CD4-positive, alpha-beta T cell treated with Interleukin-17A for 4 hours (primary cell): ENCODE measurements around the gene KIAA1614.
"Not testable (repeated sequence)": the region's sequence is repeated elsewhere in the genome, so short reads cannot be mapped to it uniquely, and the experiment has no call there.

Experiments
- DNase-seq: peaks from one replicate; pipeline ENCODE4 v3.0.0-alpha.2; 2020; ENCODE audit warnings: mixed read lengths

KIAA1614 gene

DNA sequence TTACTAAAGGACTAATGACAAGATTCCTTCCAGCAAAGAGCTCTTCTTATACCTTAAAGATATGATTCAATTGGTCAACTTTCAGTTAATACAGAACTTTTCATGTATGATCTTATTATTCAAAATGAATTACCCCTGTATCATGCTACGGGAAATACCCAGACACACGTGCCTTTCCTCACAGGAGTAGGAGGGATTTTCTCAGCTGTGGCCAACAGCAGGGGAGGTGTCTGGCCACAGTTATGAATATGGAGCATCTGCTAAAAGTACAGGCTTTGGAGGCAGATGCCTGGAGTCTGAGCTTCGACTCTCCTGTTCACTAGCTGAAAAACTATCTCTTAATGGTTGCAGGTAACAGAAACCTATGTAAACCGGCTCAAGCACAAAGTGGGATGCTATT, 53.6 kb downstream of the KIAA1614 start:
- DNase-seq = no peak

DNA sequence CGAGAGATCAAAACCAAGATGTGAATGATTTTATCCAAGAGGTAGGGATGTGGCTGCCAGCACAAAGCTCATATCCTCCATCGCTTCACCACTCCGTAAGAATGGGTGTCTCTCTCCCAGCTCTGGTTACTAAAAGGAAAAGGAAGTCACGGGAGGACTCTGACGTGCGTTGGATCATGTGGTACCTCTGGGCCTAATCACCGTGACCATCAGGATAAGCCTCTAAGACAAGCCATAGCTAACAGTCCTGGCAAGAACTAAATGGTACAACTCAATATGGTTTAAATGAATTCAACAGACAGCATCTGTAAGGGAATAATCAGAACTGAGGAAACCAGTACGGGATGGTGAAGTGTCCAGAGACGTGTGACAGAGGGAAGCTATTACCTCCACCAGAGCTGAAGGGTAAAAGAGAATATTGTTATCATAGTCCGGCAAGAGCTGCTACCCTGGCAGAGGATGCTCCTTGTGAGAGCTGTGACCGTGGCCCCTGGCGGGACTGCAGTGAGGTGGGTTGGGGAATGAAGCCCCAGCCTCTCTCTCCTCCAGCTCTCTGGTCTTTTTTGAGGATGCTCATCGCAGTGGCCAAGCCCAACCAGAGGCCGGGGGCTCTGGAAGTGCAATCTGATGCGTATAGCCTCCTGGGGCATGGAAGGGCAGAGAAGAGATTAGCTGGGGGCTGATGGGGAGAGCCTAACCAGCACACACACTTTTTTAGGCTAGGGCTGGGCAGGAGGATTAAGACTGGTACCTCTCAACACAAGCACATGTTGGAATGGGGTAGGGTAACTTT, 54.2 kb downstream of the KIAA1614 start:
- DNase-seq = no peak

DNA sequence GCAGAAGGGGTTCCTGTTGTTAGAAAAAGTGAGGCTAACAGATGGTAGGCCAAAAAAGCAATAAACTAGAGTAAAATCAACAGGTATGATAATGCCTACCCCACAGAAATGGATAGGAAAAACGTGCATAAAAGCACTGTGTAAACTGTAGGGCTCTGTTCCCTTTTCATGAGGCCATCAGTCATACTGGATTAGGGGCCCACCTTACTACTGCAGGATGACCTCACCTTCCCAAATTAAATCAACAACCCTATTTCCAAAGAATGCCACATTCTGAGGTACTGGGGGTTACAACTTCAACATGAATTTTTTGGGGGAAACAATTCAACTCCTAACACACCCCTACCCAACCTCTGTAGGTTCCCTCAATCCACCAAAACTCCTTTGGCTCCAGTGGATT, 54.9 kb downstream of the KIAA1614 start:
- DNase-seq = no peak

- not testable (repeated sequence) for DNase-seq
Measured at GRCh38 chr1:180968834-180969233, 56.1 kb downstream of the KIAA1614 start.

DNA sequence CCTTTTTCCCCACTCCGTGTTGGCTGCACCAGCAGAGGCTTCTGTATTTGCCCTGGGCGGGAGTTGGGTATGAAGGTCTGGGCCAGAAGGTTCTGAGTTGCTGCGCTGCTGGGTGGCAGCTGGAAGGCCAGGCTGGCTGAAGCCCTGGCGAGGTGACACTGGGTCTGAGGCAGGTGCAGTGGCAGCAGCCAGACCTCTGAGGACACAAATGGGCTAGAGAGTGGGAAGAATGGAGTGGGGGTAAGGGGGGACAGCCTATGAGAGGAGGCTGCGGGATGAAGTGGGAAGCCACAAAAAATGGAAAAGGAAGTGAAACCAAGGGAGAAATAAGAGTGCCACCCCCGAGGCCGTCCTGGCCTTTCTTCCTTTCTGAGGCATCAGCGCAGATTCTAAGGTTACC, 56.7 kb downstream of the KIAA1614 start:
- no peak for DNase-seq

- DNase-seq = no peak
Measured at GRCh38 chr1:180970333-180971079, 57.8 kb downstream of the KIAA1614 start.

DNA sequence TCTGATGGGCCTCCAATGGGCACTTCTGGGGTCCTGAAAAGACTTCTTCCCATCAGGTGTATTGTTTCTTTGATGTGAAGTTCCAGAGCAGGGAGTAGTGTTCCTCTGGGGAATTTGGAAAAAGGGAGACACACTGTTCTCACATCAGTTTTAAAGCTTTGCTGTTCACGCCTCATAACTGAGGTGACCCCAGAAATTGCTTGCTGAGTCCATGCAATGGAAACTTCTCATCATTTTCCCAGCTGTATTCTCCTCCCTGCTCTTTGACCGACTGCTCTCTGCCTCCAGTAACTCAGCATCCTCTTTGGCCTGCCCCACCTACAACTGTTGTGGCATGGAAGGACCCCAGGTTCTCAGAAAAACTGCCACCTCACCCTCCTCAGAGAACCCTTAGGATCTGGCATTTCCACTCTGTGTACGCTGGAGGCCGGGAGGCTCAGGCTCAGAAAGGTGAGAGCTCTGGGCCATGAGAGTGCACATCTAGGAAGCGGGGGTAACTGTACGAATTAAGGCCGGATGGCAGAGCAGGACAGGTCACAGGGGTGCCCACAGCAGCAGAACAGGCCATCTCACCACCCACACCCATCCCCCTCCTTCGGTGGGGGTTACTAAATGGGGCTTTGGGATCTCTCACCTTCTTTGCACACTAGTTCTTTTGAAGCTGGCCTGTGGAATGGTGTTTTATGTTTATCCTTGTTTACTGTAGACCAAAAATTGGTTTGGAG, 58.7 kb downstream of the KIAA1614 start:
- no peak for DNase-seq

DNA sequence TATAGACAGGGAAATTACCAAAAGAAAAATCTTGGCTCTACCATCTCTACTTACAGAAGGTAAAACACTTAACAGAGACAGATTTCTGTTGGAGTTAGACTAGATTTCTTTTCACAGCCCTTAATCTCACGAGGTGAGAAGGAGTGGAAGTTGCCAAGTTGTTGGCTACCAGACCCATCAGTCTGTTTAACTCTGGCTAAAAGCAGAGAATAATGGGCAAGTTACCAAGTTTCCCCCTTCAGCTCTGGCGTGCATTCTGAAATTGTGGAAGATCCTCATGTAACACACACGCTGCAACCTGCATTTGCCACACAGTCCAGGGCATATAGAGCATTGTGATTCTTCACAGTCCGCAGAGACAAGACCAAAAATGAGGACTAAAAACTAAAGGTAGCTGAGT, 60.7 kb downstream of the KIAA1614 start:
- no peak for DNase-seq

GRCh38 chr1:180974236-180974635, 61.5 kb downstream of the KIAA1614 start:
- DNase-seq = no peak

DNA sequence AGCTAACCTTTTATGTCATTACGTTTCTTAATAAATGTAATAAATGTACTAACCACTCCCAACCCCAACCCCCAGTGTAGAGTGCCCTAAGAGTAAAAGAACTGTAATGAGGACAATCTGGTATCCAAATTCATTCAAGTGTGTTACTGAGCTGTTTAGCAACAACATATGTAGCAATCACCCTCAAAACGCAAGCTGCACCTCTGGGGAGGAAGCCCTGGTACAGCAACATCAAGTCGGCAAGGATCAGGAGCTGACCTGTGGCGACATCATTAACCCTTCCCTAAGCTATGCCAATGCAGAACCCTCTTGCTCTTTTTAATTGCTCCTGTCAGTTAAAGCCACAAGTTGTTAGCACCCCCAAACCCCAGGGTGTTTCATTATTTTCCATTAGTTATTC, 62.9 kb downstream of the KIAA1614 start:
- no peak for DNase-seq

DNA sequence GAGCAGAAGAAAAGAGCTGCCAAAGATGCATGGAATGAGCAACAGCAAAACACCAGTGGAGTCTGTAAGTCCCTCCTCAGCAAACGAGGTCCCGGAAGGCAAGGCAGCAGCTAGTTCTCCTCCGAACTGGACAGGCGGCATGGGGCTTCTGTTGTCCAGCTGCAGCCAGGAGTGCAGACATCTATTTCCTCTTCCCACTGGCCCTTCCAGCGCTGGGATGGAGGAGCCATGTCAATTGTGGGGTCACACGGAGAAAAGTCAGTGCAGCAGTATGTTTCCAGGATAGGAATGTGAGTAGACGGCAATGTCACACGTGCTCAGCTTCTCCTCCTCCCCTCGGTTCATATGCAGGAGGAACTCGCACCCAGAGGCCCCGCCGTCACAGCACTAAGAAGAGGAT, 63.5 kb downstream of the KIAA1614 start:
- DNase-seq = no peak

GRCh38 chr1:180976732-180977357, 64.1 kb downstream of the KIAA1614 start:
- DNase-seq = no peak

- peak; percentile 39 for DNase-seq
Measured at GRCh38 chr1:180981596-180982387, 69.1 kb downstream of the KIAA1614 start.

DNA sequence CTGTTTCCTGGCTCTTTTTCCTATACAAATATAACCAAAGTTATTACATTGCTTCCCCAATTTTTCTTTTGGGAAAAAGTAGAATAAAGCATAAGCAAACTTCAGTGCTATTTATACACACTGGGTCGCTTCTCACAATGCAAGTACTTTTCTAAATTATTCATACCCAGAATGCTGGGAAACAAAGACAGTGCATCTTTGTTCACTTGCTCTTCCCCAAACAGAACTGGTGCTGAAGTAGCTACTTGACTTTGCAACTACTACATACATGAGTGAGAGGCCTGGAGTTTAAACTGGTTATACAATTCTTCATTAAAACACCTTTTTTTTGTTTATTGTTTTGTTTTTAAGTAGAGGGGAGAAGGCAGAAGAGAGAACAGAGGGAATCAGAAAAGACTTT, 69.7 kb downstream of the KIAA1614 start:
- DNase-seq = no peak

GRCh38 chr1:180988253-180988752, 75.6 kb downstream of the KIAA1614 start:
- DNase-seq = no peak

DNA sequence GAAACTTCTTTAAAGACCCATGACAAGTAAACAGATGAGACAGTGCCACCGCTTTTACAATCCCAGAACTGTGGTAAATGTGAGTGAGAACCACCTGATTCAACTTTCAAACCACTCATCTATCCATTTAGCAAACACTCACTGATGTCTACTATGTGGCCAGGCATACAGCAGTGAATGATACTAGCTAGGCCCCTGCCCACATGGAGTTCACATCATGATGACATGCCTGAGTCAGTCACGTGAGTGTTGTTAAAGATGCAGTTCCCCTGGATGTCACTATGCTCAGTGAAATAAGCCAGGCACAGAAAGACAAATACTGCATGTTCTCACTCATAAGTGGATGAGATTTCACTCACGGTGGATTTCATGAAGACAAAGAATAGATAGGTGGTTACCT, 81.6 kb downstream of the KIAA1614 start:
- no peak for DNase-seq

GRCh38 chr1:180997843-180998504, 85.3 kb downstream of the KIAA1614 start:
- no peak for DNase-seq
